ENCODE results near the gene MATCAP1.

The MATCAP1 gene

DNA sequence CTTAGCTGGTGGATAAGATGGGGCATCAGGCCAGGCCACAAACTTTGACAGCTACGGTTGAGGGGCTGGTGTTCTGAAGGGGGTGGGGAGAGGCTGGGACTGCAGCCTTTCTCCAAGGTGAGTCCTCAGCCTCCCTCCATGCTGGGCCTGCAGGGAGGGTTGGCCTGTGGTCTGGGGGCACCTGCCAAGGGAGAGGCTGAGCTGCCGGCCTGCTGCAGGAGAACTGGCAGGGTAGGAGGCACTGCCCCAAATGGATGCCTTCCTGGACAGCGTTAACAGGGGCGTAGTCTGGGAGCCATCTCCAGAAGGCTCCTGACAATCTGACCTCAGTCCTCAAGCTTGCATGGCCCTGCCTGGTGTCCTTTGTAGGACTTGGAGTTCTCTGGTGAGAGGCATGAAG lies 20.3 kb upstream of the MATCAP1 start:
- Histone ChIP-seq H3K27me3 (replicated peaks; ENCODE audit: control insufficient read depth, insufficient read depth, low read length) (no peaks in the 10 kb centered on the region), H3K4me3 (replicated peaks; ENCODE audit: low read depth, low read length) (no peak overlapping the region), H3K36me3 (ENCODE audit: control insufficient read depth, insufficient read depth, low read length) (peaks cover 40% of the 10 kb centered on the region)
- no peak for DNase-seq (ENCODE audit: extremely low read depth, insufficient read length)
- TF ChIP-seq, protein P1, sequence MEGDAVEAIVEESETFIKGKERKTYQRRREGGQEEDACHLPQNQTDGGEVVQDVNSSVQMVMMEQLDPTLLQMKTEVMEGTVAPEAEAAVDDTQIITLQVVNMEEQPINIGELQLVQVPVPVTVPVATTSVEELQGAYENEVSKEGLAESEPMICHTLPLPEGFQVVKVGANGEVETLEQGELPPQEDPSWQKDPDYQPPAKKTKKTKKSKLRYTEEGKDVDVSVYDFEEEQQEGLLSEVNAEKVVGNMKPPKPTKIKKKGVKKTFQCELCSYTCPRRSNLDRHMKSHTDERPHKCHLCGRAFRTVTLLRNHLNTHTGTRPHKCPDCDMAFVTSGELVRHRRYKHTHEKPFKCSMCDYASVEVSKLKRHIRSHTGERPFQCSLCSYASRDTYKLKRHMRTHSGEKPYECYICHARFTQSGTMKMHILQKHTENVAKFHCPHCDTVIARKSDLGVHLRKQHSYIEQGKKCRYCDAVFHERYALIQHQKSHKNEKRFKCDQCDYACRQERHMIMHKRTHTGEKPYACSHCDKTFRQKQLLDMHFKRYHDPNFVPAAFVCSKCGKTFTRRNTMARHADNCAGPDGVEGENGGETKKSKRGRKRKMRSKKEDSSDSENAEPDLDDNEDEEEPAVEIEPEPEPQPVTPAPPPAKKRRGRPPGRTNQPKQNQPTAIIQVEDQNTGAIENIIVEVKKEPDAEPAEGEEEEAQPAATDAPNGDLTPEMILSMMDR (IDR thresholded peaks at IDR 0.05; ENCODE audit: insufficient read depth, low read length, poor library complexity, severe bottlenecking) = no peak

DNA sequence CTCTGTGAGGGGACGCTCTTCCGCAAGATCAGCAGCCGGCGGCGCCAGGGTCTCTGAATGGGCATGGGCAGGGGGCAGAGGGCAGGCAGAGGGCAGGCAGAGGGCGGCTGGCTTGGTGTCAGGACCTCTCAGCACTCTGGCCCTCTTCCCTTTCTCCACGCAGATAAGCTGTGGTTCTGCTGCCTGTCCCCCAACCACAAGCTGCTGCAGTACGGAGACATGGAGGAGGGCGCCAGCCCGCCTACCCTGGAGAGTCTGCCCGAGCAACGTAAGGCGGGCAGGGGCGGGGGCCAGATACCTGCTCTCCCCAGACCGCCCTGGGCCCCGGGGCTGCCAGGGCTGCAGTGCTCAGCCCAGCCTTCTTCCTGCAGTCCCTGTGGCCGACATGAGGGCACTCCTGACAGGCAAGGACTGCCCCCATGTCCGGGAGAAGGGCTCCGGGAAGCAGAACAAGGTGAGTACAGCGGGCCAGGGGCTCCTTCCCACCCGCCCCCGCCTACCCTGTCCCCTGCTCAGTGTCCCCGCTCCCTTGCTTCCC lies 19.3 kb upstream of the MATCAP1 start:
- Histone ChIP-seq H3K4me3 (replicated peaks; ENCODE audit: low read depth, low read length) (no peak overlapping the region), H3K36me3 (ENCODE audit: control insufficient read depth, insufficient read depth, low read length) (peaks cover 46% of the 10 kb centered on the region), H3K27me3 (replicated peaks; ENCODE audit: control insufficient read depth, insufficient read depth, low read length) (no peaks in the 10 kb centered on the region)
- TF ChIP-seq, protein P1 (IDR thresholded peaks at IDR 0.05; ENCODE audit: insufficient read depth, low read length, poor library complexity, severe bottlenecking) = no peak
- DNase-seq (ENCODE audit: extremely low read depth, insufficient read length) = no peak

DNA sequence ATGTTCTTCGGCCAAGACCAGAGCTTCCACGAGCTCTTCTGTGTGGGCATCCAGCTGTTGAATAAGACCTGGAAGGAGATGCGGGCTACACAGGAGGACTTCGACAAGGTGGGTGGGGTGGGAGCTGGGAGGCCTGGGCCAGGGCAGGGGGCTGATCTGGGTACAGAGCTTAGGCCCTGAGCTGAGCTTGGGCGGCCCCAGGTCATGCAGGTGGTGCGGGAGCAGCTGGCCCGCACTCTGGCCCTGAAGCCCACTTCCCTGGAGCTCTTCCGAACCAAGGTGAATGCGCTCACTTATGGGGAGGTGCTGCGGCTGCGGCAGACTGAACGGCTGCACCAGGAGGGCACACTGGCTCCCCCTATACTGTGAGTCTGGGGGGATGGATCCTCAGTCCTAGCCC lies 18.7 kb upstream of the MATCAP1 start:
- Histone ChIP-seq H3K36me3 (ENCODE audit: control insufficient read depth, insufficient read depth, low read length) (peaks cover 50% of the 10 kb centered on the region), H3K4me3 (replicated peaks; ENCODE audit: low read depth, low read length) (no peak overlapping the region), H3K27me3 (replicated peaks; ENCODE audit: control insufficient read depth, insufficient read depth, low read length) (no peaks in the 10 kb centered on the region)
- TF ChIP-seq, protein P1 (IDR thresholded peaks at IDR 0.05; ENCODE audit: insufficient read depth, low read length, poor library complexity, severe bottlenecking) = no peak
- DNase-seq (ENCODE audit: extremely low read depth, insufficient read length) = no peak

DNA sequence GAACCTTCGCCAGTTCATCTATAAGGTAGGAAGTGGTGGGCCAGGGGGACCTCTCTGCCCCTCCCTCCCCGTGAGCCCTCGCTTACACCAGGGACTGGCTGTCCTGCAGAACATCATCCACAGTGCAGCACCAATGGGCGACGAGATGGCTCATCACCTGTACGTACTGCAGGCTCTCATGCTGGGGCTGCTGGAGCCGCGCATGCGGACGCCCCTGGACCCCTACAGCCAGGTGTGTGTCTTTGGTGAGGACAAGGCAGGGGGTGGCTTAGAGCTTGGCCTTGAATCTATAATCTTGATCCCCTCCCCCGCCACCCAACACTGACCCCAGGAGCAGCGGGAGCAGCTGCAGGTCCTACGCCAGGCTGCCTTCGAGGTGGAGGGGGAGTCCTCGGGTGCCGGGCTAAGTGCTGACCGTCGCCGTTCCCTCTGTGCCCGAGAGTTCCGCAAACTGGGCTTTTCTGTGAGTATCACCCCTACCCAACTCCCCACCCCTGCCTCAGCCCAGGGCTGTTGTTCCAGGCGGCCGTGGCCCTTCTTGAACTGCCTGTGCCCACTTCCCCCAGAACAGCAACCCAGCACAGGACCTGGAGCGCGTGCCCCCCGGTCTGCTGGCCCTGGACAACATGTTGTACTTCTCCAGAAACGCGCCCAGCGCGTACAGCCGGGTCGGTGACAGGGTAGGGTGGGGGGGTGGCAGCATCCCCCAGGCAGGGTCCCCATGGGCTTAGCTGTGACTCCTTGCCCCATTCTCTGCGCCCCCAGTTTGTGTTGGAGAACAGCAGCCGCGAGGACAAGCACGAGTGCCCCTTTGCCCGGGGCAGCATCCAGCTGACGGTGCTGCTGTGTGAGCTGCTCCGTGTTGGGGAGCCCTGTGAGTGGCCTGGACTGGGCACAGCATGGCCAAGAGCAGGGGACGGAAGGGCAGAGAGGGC lies 17.9 kb upstream of the MATCAP1 start:
- no peak overlapping the region for H3K4me3 ChIP-seq (replicated peaks; ENCODE audit: low read depth, low read length)
- H3K27me3 ChIP-seq (replicated peaks; ENCODE audit: control insufficient read depth, insufficient read depth, low read length) = no peaks in the 10 kb centered on the region
- no peak for DNase-seq (ENCODE audit: extremely low read depth, insufficient read length)
- peaks cover 56% of the 10 kb centered on the region for H3K36me3 ChIP-seq (ENCODE audit: control insufficient read depth, insufficient read depth, low read length)
- TF ChIP-seq, protein P1 (IDR thresholded peaks at IDR 0.05; ENCODE audit: insufficient read depth, low read length, poor library complexity, severe bottlenecking) = no peak

DNA sequence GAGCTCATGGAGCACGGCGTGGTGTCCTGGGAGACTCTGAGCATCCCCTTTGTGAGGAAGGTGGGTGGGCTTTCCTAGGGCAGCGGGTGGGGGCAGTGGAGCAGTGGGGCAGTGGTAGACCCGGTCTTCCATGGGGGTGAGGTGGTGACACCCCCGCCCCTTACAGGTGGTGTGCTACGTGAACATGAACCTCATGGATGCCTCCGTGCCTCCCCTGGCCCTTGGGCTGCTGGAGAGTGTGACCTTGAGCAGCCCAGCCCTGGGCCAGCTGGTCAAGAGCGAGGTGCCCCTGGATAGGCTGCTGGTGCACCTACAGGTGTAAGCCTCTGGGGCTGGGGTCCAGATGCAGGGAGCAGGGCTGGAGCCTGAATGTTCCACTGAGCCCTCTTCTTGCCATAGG lies 16.7 kb upstream of the MATCAP1 start:
- Histone ChIP-seq H3K27me3 (replicated peaks; ENCODE audit: control insufficient read depth, insufficient read depth, low read length) (no peaks in the 10 kb centered on the region), H3K36me3 (ENCODE audit: control insufficient read depth, insufficient read depth, low read length) (peaks cover 64% of the 10 kb centered on the region), H3K4me3 (replicated peaks; ENCODE audit: low read depth, low read length) (no peak overlapping the region)
- TF ChIP-seq, protein P1 (IDR thresholded peaks at IDR 0.05; ENCODE audit: insufficient read depth, low read length, poor library complexity, severe bottlenecking) = no peak
- DNase-seq (ENCODE audit: extremely low read depth, insufficient read length) = no peak

All from GM06990 (cell line).